GM23338 (cell line): ENCODE data around the gene BNIP3. TPM values are rescaled to one million over a fixed set of nuclear protein-coding genes. Genes with fewer than 3 reads are reported as not detected.

Experiments used
- ATAC-seq: fragments of 200-7000 bp; cut with Tn5 transposase; 3 replicates; pipeline ENCODE4 v1.9.1; 2020
- DNase-seq: peaks from one replicate; pipeline ENCODE4 v3.0.0-alpha.2; 2015; ENCODE audit warnings: low spot score
- H2AFZ ChIP-seq: fragments of 200-600 bp; sonication (generic); 2 replicates; pipeline ENCODE4 v1.8.0; 2016; ENCODE audit warnings: antibody characterized with exemption, mild to moderate bottlenecking, moderate library complexity
- H3F3A ChIP-seq: fragments of 200-600 bp; sonication (generic); replicated peaks from 2 replicates; pipeline ENCODE4 v1.8.0; 2017; ENCODE audit warnings: antibody characterized with exemption, mixed run types, low read depth
- H3K27ac ChIP-seq: fragments of 200-600 bp; sonication (generic); 2 replicates; pipeline ENCODE4 v1.6.1; 2016; ENCODE audit warnings: low read depth
- H3K27me3 ChIP-seq: fragments of 200-600 bp; sonication (generic); 2 replicates; pipeline ENCODE4 v1.8.0; 2016; ENCODE audit warnings: mild to moderate bottlenecking, mixed run types, moderate library complexity; ENCODE audit not compliant: insufficient read depth
- H3K36me3 ChIP-seq: fragments of 200-600 bp; sonication (generic); 2 replicates; pipeline ENCODE4 v1.8.0; 2016; ENCODE audit warnings: mild to moderate bottlenecking; ENCODE audit not compliant: insufficient read depth
- H3K4me1 ChIP-seq: fragments of 200-600 bp; sonication (generic); 2 replicates; pipeline ENCODE4 v1.8.0; 2016; ENCODE audit warnings: mild to moderate bottlenecking, moderate library complexity; ENCODE audit not compliant: insufficient read depth
- H3K4me2 ChIP-seq: fragments of 200-600 bp; sonication (generic); 2 replicates; pipeline ENCODE4 v1.7.1; 2017; ENCODE audit warnings: mixed run types
- H3K4me3 ChIP-seq: fragments of 200-600 bp; sonication (generic); 2 replicates; pipeline ENCODE4 v1.6.1; 2016; ENCODE audit warnings: mixed run types
- H3K79me2 ChIP-seq: fragments of 200-600 bp; sonication (generic); replicated peaks from 2 replicates; pipeline ENCODE4 v1.8.0; 2017; ENCODE audit warnings: mild to moderate bottlenecking; ENCODE audit not compliant: insufficient read depth
- H3K9me2 ChIP-seq: fragments of 200-600 bp; sonication (generic); 2 replicates; pipeline ENCODE4 v1.8.0; 2017; ENCODE audit not compliant: insufficient read depth
- H4K20me1 ChIP-seq: fragments of 200-600 bp; sonication (generic); replicated peaks from 2 replicates; pipeline ENCODE4 v1.8.0; 2017; ENCODE audit warnings: mild to moderate bottlenecking; ENCODE audit not compliant: insufficient read depth
- H3K27ac Mint-ChIP-seq: 2 replicates; pipeline ENCODE4 v1.8.0; 2020; ENCODE audit warnings: inconsistent platforms, mild to moderate bottlenecking, moderate library complexity, mixed read lengths
- H3K27me3 Mint-ChIP-seq: 3 replicates; pipeline ENCODE4 v1.8.0; 2022; ENCODE audit warnings: low read depth, mild to moderate bottlenecking, moderate library complexity, mixed read lengths, inconsistent platforms; ENCODE audit not compliant: insufficient read depth, poor library complexity
- H3K36me3 Mint-ChIP-seq: 3 replicates; pipeline ENCODE4 v1.8.0; 2021; ENCODE audit warnings: low read depth, mild to moderate bottlenecking, inconsistent platforms, moderate library complexity, mixed read lengths
- H3K4me1 Mint-ChIP-seq: 3 replicates; pipeline ENCODE4 v1.8.0; 2020; ENCODE audit warnings: mild to moderate bottlenecking, inconsistent platforms, mixed read lengths
- H3K4me3 Mint-ChIP-seq: 3 replicates; pipeline ENCODE4 v1.8.0; 2021; ENCODE audit warnings: moderate library complexity, mild to moderate bottlenecking, inconsistent platforms, mixed read lengths
- H3K9me3 Mint-ChIP-seq: 3 replicates; pipeline ENCODE4 v1.8.0; 2020; ENCODE audit warnings: moderate library complexity, mild to moderate bottlenecking, inconsistent platforms, mixed read lengths
- CREB1 ChIP-seq: fragments of 250-450 bp; sonication (Bioruptor Pico); IDR thresholded peaks from 2 replicates; pipeline ENCODE4 v1.5.0; 2020; ENCODE audit warnings: low read depth, mild to moderate bottlenecking, moderate library complexity
- EZH2 ChIP-seq: fragments of 200-600 bp; sonication (generic); IDR thresholded peaks from one replicate; pipeline ENCODE4 v1.8.0; 2017; ENCODE audit warnings: antibody characterized with exemption, mild to moderate bottlenecking, low read depth; ENCODE audit not compliant: unreplicated experiment
- EZH2phosphoT487 ChIP-seq: fragments of 200-600 bp; sonication (generic); IDR thresholded peaks from one replicate; pipeline ENCODE4 v1.8.1; 2018; ENCODE audit warnings: antibody characterized with exemption; ENCODE audit not compliant: unreplicated experiment
- JUNB ChIP-seq: IDR thresholded peaks from one replicate; pipeline ENCODE4 v1.6.1; 2016; ENCODE audit warnings: antibody characterized with exemption; ENCODE audit not compliant: unreplicated experiment
- NANOG ChIP-seq: IDR thresholded peaks from 2 replicates; pipeline ENCODE4 v1.6.1; 2016; ENCODE audit warnings: antibody characterized with exemption, borderline replicate concordance
- POLR2AphosphoS5 ChIP-seq: IDR thresholded peaks from 2 replicates; pipeline ENCODE4 v1.6.1; 2016; ENCODE audit warnings: antibody characterized with exemption, low read depth
- REST ChIP-seq: IDR thresholded peaks from one replicate; pipeline ENCODE4 v1.6.1; 2018; ENCODE audit warnings: antibody characterized with exemption; ENCODE audit not compliant: unreplicated experiment
- STAT1 ChIP-seq: IDR thresholded peaks from one replicate; pipeline ENCODE4 v1.6.1; 2016; ENCODE audit warnings: antibody characterized with exemption; ENCODE audit not compliant: unreplicated experiment
- ZNF114 ChIP-seq: fragments of 250-450 bp; sonication (Bioruptor Pico); IDR thresholded peaks from 2 replicates; pipeline ENCODE4 v1.5.0; 2020; ENCODE audit warnings: mild to moderate bottlenecking, moderate library complexity
- ZNF331 ChIP-seq: fragments of 250-450 bp; sonication (Bioruptor Pico); IDR thresholded peaks from 2 replicates; pipeline ENCODE4 v1.5.0; 2020; ENCODE audit warnings: low read depth, mild to moderate bottlenecking, moderate library complexity
- ZNF462 ChIP-seq: fragments of 250-450 bp; sonication (Bioruptor Pico); IDR thresholded peaks from 2 replicates; pipeline ENCODE4 v1.5.0; 2020; ENCODE audit warnings: mild to moderate bottlenecking, moderate library complexity
- polyA plus RNA-seq: library from polyadenylated mRNA; unstranded; fragments of >200 nt; fragmentation: Nextera tagmentation; extraction: Ambion mirVana; gene quantifications from 2 replicates; pipeline ENCODE4 v1.2.1, GENCODE V29; 2016
- total RNA-seq: library from RNA; depleted of rRNA; stranded (reverse); fragments of >200 nt; shearing (Covaris generic); gene quantifications from 2 replicates; pipeline ENCODE4 v1.2.3, GENCODE V29; 2014
- TF ChIP-seq, protein P1 (sequence below), 2 experiments: fragments of 200-600 bp in 1 of 2; sonication (generic) in 1 of 2; conservative IDR thresholded peaks; 2 replicates each; pipeline versions ENCODE4 v1.5.1 to v1.6.1; 2016 to 2017; ENCODE audit warnings: antibody characterized with exemption in 2 of 2, low read depth in 2 of 2, mild to moderate bottlenecking in 2 of 2, moderate library complexity in 1 of 2

The BNIP3 gene
- total and polyA plus RNA-seq, 2 experiments from 2014 or later: 46.3 to 75.0 TPM

- H4K20me1 ChIP-seq: peaks cover 15% of the 10 kb centered on the region
- no peak overlapping the region for H3K27ac ChIP-seq
- no peaks in the 10 kb centered on the region for H3K27me3 ChIP-seq
- ATAC-seq (no peak), DNase-seq (no peak)
- no peak overlapping the region for H3K4me2 ChIP-seq
- H3K79me2 ChIP-seq: peaks cover 9% of the 10 kb centered on the region; the same call in 1 of the 2 replicates
- no peaks in the 10 kb centered on the region for H3K9me2 ChIP-seq
- no peak overlapping the region for H2AFZ ChIP-seq
- TF ChIP-seq STAT1 (no peak), EZH2 (no peak), ZNF114 (CRISPR knock-in tag) (no peak), NANOG (no peak), POLR2AphosphoS5 (no peak), CREB1 (no peak), JUNB (no peak), ZNF462 (CRISPR knock-in tag) (no peak), EZH2phosphoT487 (no peak), REST (no peak), ZNF331 (CRISPR knock-in tag) (no peak)
- TF ChIP-seq, protein P1, sequence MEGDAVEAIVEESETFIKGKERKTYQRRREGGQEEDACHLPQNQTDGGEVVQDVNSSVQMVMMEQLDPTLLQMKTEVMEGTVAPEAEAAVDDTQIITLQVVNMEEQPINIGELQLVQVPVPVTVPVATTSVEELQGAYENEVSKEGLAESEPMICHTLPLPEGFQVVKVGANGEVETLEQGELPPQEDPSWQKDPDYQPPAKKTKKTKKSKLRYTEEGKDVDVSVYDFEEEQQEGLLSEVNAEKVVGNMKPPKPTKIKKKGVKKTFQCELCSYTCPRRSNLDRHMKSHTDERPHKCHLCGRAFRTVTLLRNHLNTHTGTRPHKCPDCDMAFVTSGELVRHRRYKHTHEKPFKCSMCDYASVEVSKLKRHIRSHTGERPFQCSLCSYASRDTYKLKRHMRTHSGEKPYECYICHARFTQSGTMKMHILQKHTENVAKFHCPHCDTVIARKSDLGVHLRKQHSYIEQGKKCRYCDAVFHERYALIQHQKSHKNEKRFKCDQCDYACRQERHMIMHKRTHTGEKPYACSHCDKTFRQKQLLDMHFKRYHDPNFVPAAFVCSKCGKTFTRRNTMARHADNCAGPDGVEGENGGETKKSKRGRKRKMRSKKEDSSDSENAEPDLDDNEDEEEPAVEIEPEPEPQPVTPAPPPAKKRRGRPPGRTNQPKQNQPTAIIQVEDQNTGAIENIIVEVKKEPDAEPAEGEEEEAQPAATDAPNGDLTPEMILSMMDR (conservative IDR thresholded peaks at IDR 0.05; ENCODE audit: low read depth in 2 of 2): no peak
- Mint-ChIP-seq H3K4me1 (no peaks in the 10 kb centered on the region; the same call in 2 of the 3 replicates), H3K9me3 (no peaks in the 10 kb centered on the region), H3K27me3 (peaks cover 2% of the 10 kb centered on the region), H3K36me3 (peaks cover 82% of the 10 kb centered on the region), H3K27ac (no peak overlapping the region), H3K4me3 (no peak overlapping the region)
- no peaks in the 10 kb centered on the region for H3K4me1 ChIP-seq
- H3K36me3 ChIP-seq: peaks cover 30% of the 10 kb centered on the region
- H3F3A ChIP-seq: no peaks in the 10 kb centered on the region
- H3K4me3 ChIP-seq: no peak overlapping the region
Observed at GRCh38 chr10:131944976-131945695, 36.6 kb downstream of the BNIP3 start.
